GM12892 (cell line): ENCODE measurements around the gene TRUB1. TPM values are rescaled to one million over a fixed set of nuclear protein-coding genes. Genes with fewer than 3 reads are reported as not detected.
A peak's percentile ranks its signal among the peaks of the same experiment; 100 is the strongest.
"Not testable (repeated sequence)": the region's sequence is repeated elsewhere in the genome, so short reads cannot be mapped to it uniquely, and the experiment has no call there.

Experiments used
- DNase-seq: peaks from one replicate; pipeline ENCODE4 v3.0.0; 2011; ENCODE audit not compliant: insufficient read length
- FAIRE-seq: peaks from 2 replicates; lab custom pipeline; 2011; peaks lifted over from hg19 to GRCh38; lab: Jason Lieb, UNC
- POLR2A ChIP-seq: IDR thresholded peaks from 2 replicates; pipeline ENCODE4 v1.6.1; 2011; ENCODE audit warnings: low read depth, low read length, control low read depth
- POLR2AphosphoS5 ChIP-seq: IDR thresholded peaks from 2 replicates; pipeline ENCODE4 v1.6.1; 2011; ENCODE audit warnings: low read depth, low read length, control low read depth
- TAF1 ChIP-seq: IDR thresholded peaks from 2 replicates; pipeline ENCODE4 v1.6.1; 2011; ENCODE audit warnings: low read depth, mild to moderate bottlenecking, control low read depth, low read length, borderline replicate concordance
- polyA plus RNA-seq: library from polyadenylated mRNA; unstranded; fragments of >200 nt; gene quantifications from one replicate; pipeline ENCODE4 v1.2.1, GENCODE V29; 2012; ENCODE audit warnings: missing spikeins, inconsistent platforms; ENCODE audit not compliant: missing spikeins

The TRUB1 gene
- 12.8 TPM for polyA plus RNA-seq

DNA sequence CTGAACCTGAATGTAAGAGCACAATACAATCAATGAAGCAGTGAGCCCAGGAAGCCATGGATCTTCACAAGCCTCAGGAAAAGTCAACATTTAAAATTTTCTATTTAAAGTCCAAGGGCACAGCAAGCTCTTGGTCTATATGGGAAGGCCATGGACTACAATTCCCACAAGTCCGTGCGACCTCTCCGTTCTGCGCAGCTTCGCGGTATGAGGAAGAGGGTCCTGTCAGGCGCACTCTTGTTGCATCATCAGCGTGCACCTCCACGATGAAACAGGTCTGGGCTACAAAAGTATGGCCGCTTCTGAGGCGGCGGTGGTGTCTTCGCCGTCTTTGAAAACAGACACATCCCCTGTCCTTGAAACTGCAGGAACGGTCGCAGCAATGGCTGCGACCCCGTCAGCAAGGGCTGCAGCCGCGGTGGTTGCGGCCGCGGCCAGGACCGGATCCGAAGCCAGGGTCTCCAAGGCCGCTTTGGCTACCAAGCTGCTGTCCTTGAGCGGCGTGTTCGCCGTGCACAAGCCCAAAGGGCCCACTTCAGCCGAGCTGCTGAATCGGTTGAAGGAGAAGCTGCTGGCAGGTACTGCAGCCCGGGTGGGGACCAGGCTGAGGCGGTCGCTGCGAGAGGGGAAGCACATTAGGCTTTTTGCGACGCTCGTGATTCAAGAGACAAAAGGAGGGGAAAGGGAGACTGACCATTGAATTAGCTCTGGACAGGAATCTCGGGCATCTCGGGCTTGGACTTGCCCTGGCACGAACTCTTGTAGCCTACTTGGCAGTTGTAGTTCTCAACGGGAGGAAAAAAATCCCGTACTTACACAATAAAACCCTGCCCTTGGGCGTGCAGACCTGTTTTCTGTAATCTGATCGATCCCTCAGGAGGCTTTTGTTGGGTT lies at the start of gene TRUB1:
Gene TRUB1 (plus strand): TSS at position 234 of the 894 bp plus-strand sequence. CDS start 59 bp downstream, at position 293.
- peak; percentile 86 for TF ChIP-seq POLR2AphosphoS5
- TF ChIP-seq POLR2A = peak; percentile 84
- peak; percentile 95 for TF ChIP-seq TAF1
- peak; percentile 99 for FAIRE-seq
- peak; percentile 61 for DNase-seq

DNA sequence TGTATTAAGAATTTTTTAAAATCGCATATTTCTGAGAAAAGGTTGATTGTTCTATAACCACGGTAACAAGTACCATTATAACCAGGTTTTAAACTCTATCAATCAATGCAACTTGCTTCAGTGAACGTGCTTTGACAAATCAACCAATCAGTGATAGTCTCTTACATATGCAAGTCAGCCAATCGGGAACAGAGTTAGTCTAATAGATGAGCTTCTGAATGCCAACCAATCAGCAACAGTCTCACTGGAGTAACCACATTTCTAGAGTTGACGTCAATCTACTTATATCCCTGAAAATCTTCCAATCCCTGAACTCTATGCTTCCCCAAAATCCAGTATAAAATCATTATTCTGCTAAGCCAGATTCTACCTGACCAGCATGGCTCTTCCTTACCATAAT lies 44.7 kb upstream of the TRUB1 start:
- no peak for TF ChIP-seq POLR2AphosphoS5
- no peak for TF ChIP-seq TAF1
- TF ChIP-seq POLR2A = no peak
- no peak for FAIRE-seq
- DNase-seq = no peak

DNA sequence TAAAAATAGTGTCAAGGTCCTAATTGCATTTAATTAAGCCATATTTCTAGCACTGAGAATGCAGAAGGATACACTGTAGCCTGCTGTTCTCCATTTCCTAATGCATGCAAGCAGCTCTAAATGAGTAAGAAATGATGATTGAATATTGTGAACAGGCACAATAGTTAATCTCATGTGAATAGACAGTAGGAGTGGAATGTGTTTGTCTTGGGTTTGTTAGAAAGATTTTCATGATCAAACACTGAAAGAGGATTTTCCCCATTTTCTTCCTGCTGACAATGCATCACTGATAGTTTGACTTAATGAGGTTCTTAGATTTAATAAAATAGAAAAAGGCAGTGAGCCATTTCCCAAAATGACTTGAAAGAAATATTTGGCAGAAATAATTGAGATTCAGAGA lies 43.1 kb upstream of the TRUB1 start:
- DNase-seq = no peak
- TF ChIP-seq POLR2AphosphoS5 (no peak), POLR2A (no peak), TAF1 (no peak)
- FAIRE-seq = no peak

- DNase-seq, FAIRE-seq: not testable (repeated sequence)
Measured at GRCh38 chr10:114897011-114897410, 41.0 kb upstream of the TRUB1 start.

DNA sequence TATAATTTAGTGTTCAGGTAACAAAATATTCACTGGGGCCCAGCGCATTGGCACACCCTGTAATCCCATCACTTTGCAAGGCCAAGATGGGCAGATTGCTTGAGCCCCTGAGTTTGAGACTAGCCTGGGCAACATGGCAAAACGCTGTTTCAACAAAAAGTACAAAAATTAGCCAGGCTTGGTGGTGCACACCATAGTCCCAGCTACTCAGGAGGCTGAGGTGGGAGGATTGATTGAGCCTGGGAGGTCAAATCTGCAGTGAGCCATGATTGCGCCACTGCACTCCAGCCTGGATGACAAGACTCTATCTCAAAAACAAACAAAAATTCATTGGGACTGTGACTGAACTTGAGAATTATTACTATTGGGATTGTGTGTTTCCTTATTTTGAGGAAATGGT lies 40.4 kb upstream of the TRUB1 start:
- TF ChIP-seq TAF1 (no peak), POLR2A (no peak), POLR2AphosphoS5 (no peak)
- FAIRE-seq (no peak), DNase-seq (no peak)

GRCh38 chr10:114899982-114900381 lies 38.0 kb upstream of the TRUB1 start:
- DNase-seq (no peak), FAIRE-seq (no peak)
- TF ChIP-seq POLR2A (no peak), TAF1 (no peak), POLR2AphosphoS5 (no peak)

- no peak for TF ChIP-seq TAF1
- TF ChIP-seq POLR2A = no peak
- TF ChIP-seq POLR2AphosphoS5 = no peak
- FAIRE-seq = no peak
- DNase-seq = no peak
Measured at GRCh38 chr10:114900658-114901057, 37.3 kb upstream of the TRUB1 start.

- FAIRE-seq = no peak
Measured at GRCh38 chr10:114902151-114902550, 35.8 kb upstream of the TRUB1 start.

GRCh38 chr10:114905450-114905849 lies 32.5 kb upstream of the TRUB1 start:
- TF ChIP-seq TAF1 (no peak), POLR2A (no peak), POLR2AphosphoS5 (no peak)
- no peak for DNase-seq
- no peak for FAIRE-seq

More at GRCh38 chr10:114902151-114902550, 35.8 kb upstream of the TRUB1 start:
- TF ChIP-seq POLR2A (no peak), TAF1 (no peak), POLR2AphosphoS5 (no peak)
- no peak for DNase-seq

DNA sequence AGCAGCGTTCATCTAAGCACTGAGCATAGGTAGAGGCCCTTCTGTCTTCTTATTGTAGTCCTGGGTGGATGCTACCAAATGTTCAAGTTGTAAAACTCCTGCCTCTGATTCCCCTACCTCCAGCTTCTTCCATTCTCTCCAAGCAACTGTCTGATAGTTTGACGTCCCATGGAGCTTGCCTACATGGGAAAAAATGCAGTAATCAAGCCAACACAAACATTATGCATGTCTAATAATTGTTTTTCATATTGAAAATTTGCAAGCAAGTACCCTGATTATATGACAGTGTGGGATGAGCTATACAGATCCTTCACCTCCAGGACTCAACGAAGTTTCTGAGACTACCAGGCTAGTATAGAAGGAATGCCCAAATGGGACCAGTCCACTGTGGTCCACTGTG lies 31.0 kb upstream of the TRUB1 start:
- FAIRE-seq = no peak
- TF ChIP-seq TAF1 (no peak), POLR2AphosphoS5 (no peak), POLR2A (no peak)
- DNase-seq = no peak

- DNase-seq (no peak), FAIRE-seq (no peak)
- TF ChIP-seq POLR2AphosphoS5 (no peak), TAF1 (no peak), POLR2A (no peak)
Measured at GRCh38 chr10:114908896-114909295, 29.1 kb upstream of the TRUB1 start.

GRCh38 chr10:114911052-114911711 lies 26.8 kb upstream of the TRUB1 start:
- no peak for TF ChIP-seq POLR2AphosphoS5
- peak; percentile 32; the same call in 1 of the 2 replicates for TF ChIP-seq POLR2A
- no peak for TF ChIP-seq TAF1
- FAIRE-seq (peak; percentile 89), DNase-seq (no peak)
